Hair follicular keratinocyte (primary cell): ENCODE data around the gene GLA. TPM values are rescaled to one million over a fixed set of nuclear protein-coding genes. Genes with fewer than 3 reads are reported as not detected.

Source experiments
- total RNA-seq: library from RNA; depleted of rRNA; stranded (reverse); fragments of >200 nt; gene quantifications from 2 replicates; pipeline ENCODE4 v1.2.3, GENCODE V29; 2015

The GLA gene
- 26.9 and 39.7 TPM in 2 replicates for total RNA-seq

DNA sequence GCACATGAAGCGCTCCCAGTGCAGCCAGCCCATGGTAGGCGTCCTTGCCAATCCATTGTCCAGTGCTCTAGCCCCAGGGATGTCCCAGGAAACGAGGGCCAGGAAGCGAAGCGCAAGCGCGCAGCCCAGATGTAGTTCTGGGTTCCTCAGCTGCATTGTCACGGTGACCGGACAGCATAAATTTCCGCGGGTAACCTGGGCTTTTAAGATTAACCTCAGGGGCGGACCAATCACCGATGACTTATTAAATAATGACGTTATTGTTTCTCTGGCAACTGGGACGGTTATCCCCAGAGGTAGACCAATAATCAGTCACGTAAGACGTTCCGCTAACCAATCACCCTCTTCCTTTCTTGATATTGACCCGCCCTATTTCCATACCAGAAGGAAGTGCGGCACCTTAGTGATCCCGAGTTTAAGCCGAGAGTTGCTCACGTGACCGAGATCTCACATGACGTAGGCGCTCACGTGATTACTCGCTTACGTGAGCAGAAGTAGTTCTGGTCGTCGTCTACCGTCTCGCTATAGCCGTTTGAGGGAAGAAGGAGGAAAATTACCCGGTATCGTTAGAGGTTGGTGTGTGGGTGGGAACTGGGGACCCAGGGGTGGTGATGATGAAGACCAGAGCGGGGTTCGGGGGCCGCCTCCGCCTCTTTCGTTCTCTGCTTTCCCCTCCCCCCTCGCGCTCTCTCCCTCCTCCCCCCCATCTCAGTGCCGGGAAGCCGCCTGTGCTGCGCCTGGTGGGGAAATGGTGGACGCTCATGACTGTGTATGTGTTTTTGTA is at the start of gene GLA, which contains the start of gene HNRNPH2:
Gene GLA, minus strand, starts transcription at position 178 of the 784 bp plus-strand sequence. Its CDS starts 22 bp downstream, at position 156.
Gene HNRNPH2, plus strand, starts transcription at position 475 of the 784 bp plus-strand sequence. CDS start 3,767 bp downstream, outside the sequence.

DNA sequence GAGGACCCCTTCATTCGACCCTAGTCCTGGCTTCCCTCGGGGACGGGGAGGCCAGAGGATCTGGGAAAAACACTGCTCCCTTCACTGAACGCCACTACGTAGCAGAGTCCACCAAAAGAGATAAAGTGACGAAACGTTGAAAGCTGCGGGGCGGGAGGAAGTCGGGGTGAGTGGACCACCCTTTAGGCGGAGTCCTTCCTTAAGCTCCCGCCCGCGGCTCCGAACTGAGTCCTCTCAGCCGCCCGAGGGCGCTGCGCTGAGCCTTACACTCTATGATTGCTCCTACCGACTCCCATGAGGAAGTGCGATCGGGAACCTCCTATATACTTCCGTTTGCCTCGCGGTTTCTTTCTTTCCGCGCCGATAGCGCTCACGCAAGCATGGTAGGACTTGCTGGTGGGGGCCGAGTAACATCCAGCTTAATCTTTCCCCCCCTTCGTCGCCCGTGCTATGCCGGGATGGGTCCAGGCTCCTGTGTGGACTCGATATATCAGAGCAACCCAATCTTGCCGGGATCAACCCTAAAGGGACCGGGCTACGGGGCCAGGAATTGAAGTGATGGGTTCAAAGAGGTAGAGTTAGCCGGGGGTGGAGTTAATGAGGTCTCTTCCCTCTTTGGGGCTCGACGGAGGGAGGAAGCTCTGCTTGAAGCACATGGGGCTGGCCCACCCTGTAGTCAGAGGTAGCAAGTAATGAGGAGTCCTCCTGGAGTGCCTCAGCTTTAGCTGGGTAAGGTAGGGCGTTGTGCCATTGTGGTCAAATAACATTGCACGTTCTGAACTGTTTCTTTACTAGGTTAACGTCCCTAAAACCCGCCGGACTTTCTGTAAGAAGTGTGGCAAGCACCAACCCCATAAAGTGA is 16.8 kb downstream of the GLA start, which contains the start of gene RPL36A:
Gene RPL36A, plus strand, starts transcription at position 348 of the 862 bp plus-strand sequence. Its CDS starts 33 bp downstream, at position 381.

DNA sequence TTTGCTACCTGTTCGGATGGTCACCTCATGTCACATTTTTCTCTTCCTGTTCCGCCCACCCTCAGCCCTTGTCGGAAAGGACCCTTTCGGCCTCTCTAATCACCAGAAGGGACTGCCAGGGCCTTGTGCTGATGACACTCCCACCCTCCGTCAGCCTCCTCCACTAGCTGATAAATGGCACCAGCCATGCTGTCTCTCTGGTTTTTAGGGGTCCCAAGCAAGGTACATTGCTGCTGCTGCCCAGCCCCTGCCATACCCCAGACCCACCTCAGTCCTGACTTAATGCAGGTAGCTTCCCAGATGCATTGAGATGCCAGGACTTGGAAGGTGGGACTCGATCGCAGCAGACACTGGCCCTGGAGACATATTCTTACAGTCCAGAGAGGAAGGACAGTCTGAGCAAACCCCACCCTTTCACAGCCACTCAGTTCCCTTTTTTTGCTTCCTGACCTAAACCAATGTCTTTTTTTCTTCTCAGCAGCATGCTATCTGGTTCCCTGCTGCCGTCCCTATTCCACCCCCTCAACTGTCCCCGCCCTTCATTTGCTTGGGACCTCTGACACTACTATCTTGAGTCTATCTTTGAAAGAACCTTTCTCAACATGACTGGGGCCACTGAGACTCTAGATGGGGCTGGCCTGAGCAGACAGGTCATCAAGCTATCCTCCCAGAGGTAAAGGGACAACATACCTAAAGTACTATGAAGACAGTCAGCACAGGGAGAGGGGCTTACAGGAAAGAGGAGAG is 21.8 kb downstream of the GLA start, which contains the start of gene BTK:
Gene BTK, minus strand, starts transcription at position 397 of the 747 bp plus-strand sequence. CDS start 10,907 bp downstream, outside the sequence.

DNA sequence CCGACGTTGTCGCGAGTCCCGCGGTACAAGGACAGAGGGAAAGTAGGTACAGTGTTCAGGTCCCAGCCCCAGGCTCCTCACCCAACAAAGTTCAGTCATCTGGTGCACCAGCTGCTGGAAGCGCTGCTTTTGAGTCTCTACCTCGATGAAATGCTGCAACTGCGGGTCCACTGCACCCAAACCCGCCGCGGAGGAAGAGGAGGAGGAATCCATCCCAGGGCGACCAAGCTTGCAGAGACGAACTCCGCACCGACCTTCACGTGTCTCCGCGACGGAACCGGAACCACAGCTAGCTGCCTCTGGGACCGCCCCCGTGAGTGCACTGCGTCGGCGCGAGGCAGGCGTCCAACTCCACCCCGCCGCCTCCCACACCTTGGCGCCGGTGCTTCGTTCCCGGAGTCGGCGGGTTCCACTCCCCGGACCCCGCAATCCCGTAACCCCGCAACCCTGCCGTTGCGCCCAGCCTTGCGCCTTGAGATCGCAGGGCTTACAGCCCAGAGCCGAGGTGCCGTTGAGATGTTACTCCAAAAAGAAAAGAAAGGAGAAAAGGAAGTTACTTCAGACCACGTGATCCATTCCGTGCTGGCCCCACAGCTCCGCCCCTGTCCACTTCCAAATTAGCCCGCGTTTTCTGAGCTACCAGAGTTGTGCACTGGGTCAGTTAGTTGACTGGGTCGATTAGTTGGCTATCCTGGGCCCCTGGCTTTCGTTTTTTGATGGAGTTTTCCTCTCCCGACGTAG is 59.1 kb downstream of the GLA start, which contains the start of gene TIMM8A:
Gene TIMM8A, minus strand, starts transcription at position 291 of the 741 bp plus-strand sequence. Its CDS starts 78 bp downstream, at position 213.

Other genes starting within 250 kb of the GLA start
- 0.08 and 0.11 TPM in 2 replicates for gene DRP2, start 188.1 kb downstream of the GLA start, total RNA-seq
- not detected in 2 replicates for gene TAF7L, start 116.6 kb downstream of the GLA start, total RNA-seq
- 8.6 and 9.4 TPM in 2 replicates for gene TIMM8A, start 59.2 kb downstream of the GLA start, total RNA-seq
- 0.04 TPM in 1 of 2 replicates, not detected in the other for gene BTK, start 21.7 kb downstream of the GLA start, total RNA-seq
- 608 and 1,124 TPM in 2 replicates for gene RPL36A, start 16.9 kb downstream of the GLA start, total RNA-seq
- gene HNRNPH2, start 297 bp upstream of the GLA start, total RNA-seq, result 35.5 and 40.4 TPM in 2 replicates
- gene ARMCX4, start 77.5 kb upstream of the GLA start, total RNA-seq, result 0.94 and 1.1 TPM in 2 replicates
- 19.4 and 24.8 TPM in 2 replicates for gene ARMCX1, start 142.6 kb upstream of the GLA start, total RNA-seq
- 19.2 and 24.8 TPM in 2 replicates for gene ARMCX6, start 210.1 kb upstream of the GLA start, total RNA-seq
- 13.6 and 16.1 TPM in 2 replicates for gene ARMCX3, start 215.2 kb upstream of the GLA start, total RNA-seq